GM23338 (cell line): ENCODE results near the gene ITGA1.

Experiments used
- CREB1 ChIP-seq: fragments of 250-450 bp; sonication (Bioruptor Pico); IDR thresholded peaks from 2 replicates; pipeline ENCODE4 v1.5.0; 2020; ENCODE audit warnings: low read depth, mild to moderate bottlenecking, moderate library complexity
- CTCF ChIP-seq, 2 experiments: fragments of 200-600 bp in 1 of 2; sonication (generic) in 1 of 2; conservative IDR thresholded peaks; 2 replicates each; pipeline versions ENCODE4 v1.5.1 to v1.6.1; 2016 to 2017; ENCODE audit warnings: antibody characterized with exemption in 2 of 2, low read depth in 2 of 2, mild to moderate bottlenecking in 2 of 2, moderate library complexity in 1 of 2
- ETS1 ChIP-seq: IDR thresholded peaks from 2 replicates; pipeline ENCODE4 v1.6.1; 2016; ENCODE audit warnings: antibody characterized with exemption
- EZH2 ChIP-seq: fragments of 200-600 bp; sonication (generic); IDR thresholded peaks from one replicate; pipeline ENCODE4 v1.8.0; 2017; ENCODE audit warnings: antibody characterized with exemption, mild to moderate bottlenecking, low read depth; ENCODE audit not compliant: unreplicated experiment
- EZH2phosphoT487 ChIP-seq: fragments of 200-600 bp; sonication (generic); IDR thresholded peaks from one replicate; pipeline ENCODE4 v1.8.1; 2018; ENCODE audit warnings: antibody characterized with exemption; ENCODE audit not compliant: unreplicated experiment
- JUNB ChIP-seq: IDR thresholded peaks from one replicate; pipeline ENCODE4 v1.6.1; 2016; ENCODE audit warnings: antibody characterized with exemption; ENCODE audit not compliant: unreplicated experiment
- NANOG ChIP-seq: IDR thresholded peaks from 2 replicates; pipeline ENCODE4 v1.6.1; 2016; ENCODE audit warnings: antibody characterized with exemption, borderline replicate concordance
- POLR2AphosphoS5 ChIP-seq: IDR thresholded peaks from 2 replicates; pipeline ENCODE4 v1.6.1; 2016; ENCODE audit warnings: antibody characterized with exemption, low read depth
- REST ChIP-seq: IDR thresholded peaks from one replicate; pipeline ENCODE4 v1.6.1; 2018; ENCODE audit warnings: antibody characterized with exemption; ENCODE audit not compliant: unreplicated experiment
- STAT1 ChIP-seq: IDR thresholded peaks from one replicate; pipeline ENCODE4 v1.6.1; 2016; ENCODE audit warnings: antibody characterized with exemption; ENCODE audit not compliant: unreplicated experiment
- ZNF331 ChIP-seq: fragments of 250-450 bp; sonication (Bioruptor Pico); IDR thresholded peaks from 2 replicates; pipeline ENCODE4 v1.5.0; 2020; ENCODE audit warnings: low read depth, mild to moderate bottlenecking, moderate library complexity
- TF ChIP-seq, protein P1 (sequence below): fragments of 250-450 bp; sonication (Bioruptor Pico); IDR thresholded peaks from 2 replicates; pipeline ENCODE4 v1.5.0; 2020; ENCODE audit warnings: mild to moderate bottlenecking, moderate library complexity

DNA sequence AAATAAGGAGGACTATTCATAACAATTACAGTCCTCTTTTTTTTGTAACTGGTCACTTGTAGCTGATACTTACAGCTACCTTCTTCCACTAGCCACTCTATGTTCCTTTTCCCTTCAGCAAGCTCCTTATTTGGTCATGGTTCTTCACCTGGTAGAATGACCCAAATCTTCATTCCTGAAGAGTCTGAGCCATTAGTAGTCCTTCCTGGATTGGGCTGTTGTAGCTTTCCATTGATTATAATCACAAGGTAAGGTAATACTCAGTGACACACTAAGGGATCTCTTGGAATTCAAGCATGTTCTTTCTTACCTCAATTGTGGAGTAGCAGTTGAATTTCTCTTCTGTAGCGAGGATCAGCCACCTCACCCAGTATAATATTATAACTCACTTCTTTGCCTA is 175.9 kb downstream of the ITGA1 start:
- no peak for TF ChIP-seq CTCF (conservative IDR thresholded peaks at IDR 0.05; ENCODE audit: low read depth in 2 of 2)
- TF ChIP-seq REST: no peak
- no peak for TF ChIP-seq EZH2
- TF ChIP-seq, protein P1, sequence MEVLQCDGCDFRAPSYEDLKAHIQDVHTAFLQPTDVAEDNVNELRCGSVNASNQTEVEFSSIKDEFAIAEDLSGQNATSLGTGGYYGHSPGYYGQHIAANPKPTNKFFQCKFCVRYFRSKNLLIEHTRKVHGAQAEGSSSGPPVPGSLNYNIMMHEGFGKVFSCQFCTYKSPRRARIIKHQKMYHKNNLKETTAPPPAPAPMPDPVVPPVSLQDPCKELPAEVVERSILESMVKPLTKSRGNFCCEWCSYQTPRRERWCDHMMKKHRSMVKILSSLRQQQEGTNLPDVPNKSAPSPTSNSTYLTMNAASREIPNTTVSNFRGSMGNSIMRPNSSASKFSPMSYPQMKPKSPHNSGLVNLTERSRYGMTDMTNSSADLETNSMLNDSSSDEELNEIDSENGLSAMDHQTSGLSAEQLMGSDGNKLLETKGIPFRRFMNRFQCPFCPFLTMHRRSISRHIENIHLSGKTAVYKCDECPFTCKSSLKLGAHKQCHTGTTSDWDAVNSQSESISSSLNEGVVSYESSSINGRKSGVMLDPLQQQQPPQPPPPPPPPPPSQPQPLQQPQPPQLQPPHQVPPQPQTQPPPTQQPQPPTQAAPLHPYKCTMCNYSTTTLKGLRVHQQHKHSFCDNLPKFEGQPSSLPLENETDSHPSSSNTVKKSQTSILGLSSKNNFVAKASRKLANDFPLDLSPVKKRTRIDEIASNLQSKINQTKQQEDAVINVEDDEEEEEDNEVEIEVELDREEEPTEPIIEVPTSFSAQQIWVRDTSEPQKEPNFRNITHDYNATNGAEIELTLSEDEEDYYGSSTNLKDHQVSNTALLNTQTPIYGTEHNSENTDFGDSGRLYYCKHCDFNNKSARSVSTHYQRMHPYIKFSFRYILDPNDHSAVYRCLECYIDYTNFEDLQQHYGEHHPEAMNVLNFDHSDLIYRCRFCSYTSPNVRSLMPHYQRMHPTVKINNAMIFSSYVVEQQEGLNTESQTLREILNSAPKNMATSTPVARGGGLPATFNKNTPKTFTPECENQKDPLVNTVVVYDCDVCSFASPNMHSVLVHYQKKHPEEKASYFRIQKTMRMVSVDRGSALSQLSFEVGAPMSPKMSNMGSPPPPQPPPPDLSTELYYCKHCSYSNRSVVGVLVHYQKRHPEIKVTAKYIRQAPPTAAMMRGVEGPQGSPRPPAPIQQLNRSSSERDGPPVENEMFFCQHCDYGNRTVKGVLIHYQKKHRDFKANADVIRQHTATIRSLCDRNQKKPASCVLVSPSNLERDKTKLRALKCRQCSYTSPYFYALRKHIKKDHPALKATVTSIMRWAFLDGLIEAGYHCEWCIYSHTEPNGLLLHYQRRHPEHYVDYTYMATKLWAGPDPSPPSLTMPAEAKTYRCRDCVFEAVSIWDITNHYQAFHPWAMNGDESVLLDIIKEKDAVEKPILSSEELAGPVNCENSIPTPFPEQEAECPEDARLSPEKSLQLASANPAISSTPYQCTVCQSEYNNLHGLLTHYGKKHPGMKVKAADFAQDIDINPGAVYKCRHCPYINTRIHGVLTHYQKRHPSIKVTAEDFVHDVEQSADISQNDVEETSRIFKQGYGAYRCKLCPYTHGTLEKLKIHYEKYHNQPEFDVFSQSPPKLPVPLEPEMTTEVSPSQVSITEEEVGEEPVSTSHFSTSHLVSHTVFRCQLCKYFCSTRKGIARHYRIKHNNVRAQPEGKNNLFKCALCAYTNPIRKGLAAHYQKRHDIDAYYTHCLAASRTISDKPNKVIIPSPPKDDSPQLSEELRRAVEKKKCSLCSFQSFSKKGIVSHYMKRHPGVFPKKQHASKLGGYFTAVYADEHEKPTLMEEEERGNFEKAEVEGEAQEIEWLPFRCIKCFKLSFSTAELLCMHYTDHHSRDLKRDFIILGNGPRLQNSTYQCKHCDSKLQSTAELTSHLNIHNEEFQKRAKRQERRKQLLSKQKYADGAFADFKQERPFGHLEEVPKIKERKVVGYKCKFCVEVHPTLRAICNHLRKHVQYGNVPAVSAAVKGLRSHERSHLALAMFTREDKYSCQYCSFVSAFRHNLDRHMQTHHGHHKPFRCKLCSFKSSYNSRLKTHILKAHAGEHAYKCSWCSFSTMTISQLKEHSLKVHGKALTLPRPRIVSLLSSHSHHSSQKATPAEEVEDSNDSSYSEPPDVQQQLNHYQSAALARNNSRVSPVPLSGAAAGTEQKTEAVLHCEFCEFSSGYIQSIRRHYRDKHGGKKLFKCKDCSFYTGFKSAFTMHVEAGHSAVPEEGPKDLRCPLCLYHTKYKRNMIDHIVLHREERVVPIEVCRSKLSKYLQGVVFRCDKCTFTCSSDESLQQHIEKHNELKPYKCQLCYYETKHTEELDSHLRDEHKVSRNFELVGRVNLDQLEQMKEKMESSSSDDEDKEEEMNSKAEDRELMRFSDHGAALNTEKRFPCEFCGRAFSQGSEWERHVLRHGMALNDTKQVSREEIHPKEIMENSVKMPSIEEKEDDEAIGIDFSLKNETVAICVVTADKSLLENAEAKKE (CRISPR knock-in tag): no peak
- no peak for TF ChIP-seq POLR2AphosphoS5
- TF ChIP-seq JUNB: no peak
- TF ChIP-seq CREB1 (CRISPR knock-in tag): no peak
- TF ChIP-seq EZH2phosphoT487: no peak
- TF ChIP-seq STAT1: no peak
- no peak for TF ChIP-seq NANOG
- TF ChIP-seq ZNF331 (CRISPR knock-in tag): no peak
- TF ChIP-seq ETS1: no peak
